ENCODE results near the gene GZMA.

The GZMA gene

GRCh38 chr5:55110217-55110616 is 7.8 kb downstream of the GZMA start:
- DNase-seq (ENCODE audit: low read depth) = no peak

- DNase-seq (ENCODE audit: low read depth) = no peak
Observed at GRCh38 chr5:55113327-55113726, 10.9 kb downstream of the GZMA start.

GRCh38 chr5:55114061-55114460 is 11.6 kb downstream of the GZMA start:
- DNase-seq (ENCODE audit: low read depth) = no peak

GRCh38 chr5:55123365-55123764 is 20.9 kb downstream of the GZMA start:
- DNase-seq (ENCODE audit: low read depth) = no peak

GRCh38 chr5:55134053-55134722 is 31.7 kb downstream of the GZMA start:
- no peak for DNase-seq (ENCODE audit: low read depth)

GRCh38 chr5:55136521-55136920 is 34.1 kb downstream of the GZMA start:
- no peak for DNase-seq (ENCODE audit: low read depth)

- DNase-seq (ENCODE audit: low read depth) = no peak
Observed at GRCh38 chr5:55140908-55141665, 38.6 kb downstream of the GZMA start.

GRCh38 chr5:55141945-55142690 is 39.7 kb downstream of the GZMA start:
- DNase-seq (ENCODE audit: low read depth) = no peak

GRCh38 chr5:55143624-55144023 is 41.2 kb downstream of the GZMA start:
- no peak for DNase-seq (ENCODE audit: low read depth)

GRCh38 chr5:55146080-55146479 is 43.6 kb downstream of the GZMA start:
- no peak for DNase-seq (ENCODE audit: low read depth)

GRCh38 chr5:55146543-55147151 is 44.2 kb downstream of the GZMA start:
- DNase-seq (ENCODE audit: low read depth) = peak; percentile 72

GRCh38 chr5:55149308-55149795 is 46.9 kb downstream of the GZMA start:
- DNase-seq (ENCODE audit: low read depth) = no peak

GRCh38 chr5:55151923-55152842 is 49.7 kb downstream of the GZMA start:
- peak; percentile 79 for DNase-seq (ENCODE audit: low read depth)

GRCh38 chr5:55154873-55155272 is 52.4 kb downstream of the GZMA start:
- DNase-seq (ENCODE audit: low read depth) = no peak

All from fibroblast of the conjunctiva (primary cell).